IMR-90 (cell line): Measurements from ENCODE around the gene MOB1B. TPM values are rescaled to one million over a fixed set of nuclear protein-coding genes. Genes with fewer than 3 reads are reported as not detected.

Experiments used
- ATAC-seq: fragments of 200-7000 bp; cut with Tn5 transposase; 2 replicates; pipeline ENCODE4 v1.9.1; 2020; ENCODE audit warnings: low read depth, mild to moderate bottlenecking, moderate library complexity
- BruUV-seq: library from RNA; stranded (reverse); fragments of 400-500 nt; replicated peaks from 2 replicates; lab custom pipeline; 2021; lab: Mats Ljungman, UMichigan
- CTCF ChIA-PET: fragments of 300-600 bp; formaldehyde crosslinking; extraction: SDS; loops from one replicate; lab custom pipeline; 2021; ENCODE audit warnings: antibody characterized with exemption; lab: Yijun Ruan, JAX
- POLR2A ChIA-PET: fragments of 300-600 bp; sonication (Branson Sonifier 250); formaldehyde crosslinking; loops from one replicate; lab custom pipeline; 2022; ENCODE audit warnings: antibody characterized with exemption; ENCODE audit not compliant: unreplicated experiment; lab: Charles Lee
- DNase-seq: peaks from one replicate; pipeline ENCODE4 v3.0.0; 2013
- H2AFZ ChIP-seq: replicated peaks from 2 replicates; pipeline ENCODE3; 2013; ENCODE audit warnings: low read length, mild to moderate bottlenecking; ENCODE audit not compliant: poor library complexity
- H2AK5ac ChIP-seq: 2 replicates; pipeline ENCODE4 v1.6.1; 2013; ENCODE audit warnings: low read depth, low read length, inconsistent platforms
- H2AK9ac ChIP-seq: replicated peaks from 2 replicates; pipeline ENCODE3; 2013; ENCODE audit warnings: mild to moderate bottlenecking, low read depth, low read length, moderate library complexity; ENCODE audit not compliant: poor library complexity
- H2BK120ac ChIP-seq: 2 replicates; pipeline ENCODE4 v1.6.1; 2013; ENCODE audit warnings: low read depth, low read length, inconsistent platforms
- H2BK15ac ChIP-seq: 3 replicates; pipeline ENCODE4 v1.6.1; 2013; ENCODE audit warnings: low read depth, low read length, inconsistent platforms
- H2BK20ac ChIP-seq: 2 replicates; pipeline ENCODE4 v1.6.1; 2013; ENCODE audit warnings: low read depth, mild to moderate bottlenecking, inconsistent platforms, low read length, moderate library complexity
- H2BK5ac ChIP-seq: 2 replicates; pipeline ENCODE4 v1.6.1; 2013; ENCODE audit warnings: mild to moderate bottlenecking, low read depth, low read length, inconsistent platforms; ENCODE audit not compliant: poor library complexity, severe bottlenecking
- H3K14ac ChIP-seq: replicated peaks from 2 replicates; pipeline ENCODE4 v1.6.1; 2013; ENCODE audit warnings: low read depth, low read length, inconsistent platforms
- H3K18ac ChIP-seq: 2 replicates; pipeline ENCODE4 v1.6.1; 2013; ENCODE audit warnings: low read depth, low read length, control low read depth
- H3K23ac ChIP-seq: 2 replicates; pipeline ENCODE4 v1.6.1; 2013; ENCODE audit warnings: low read depth, low read length, inconsistent platforms
- H3K27ac ChIP-seq: 2 replicates; pipeline ENCODE4 v1.5.1; 2013; ENCODE audit warnings: mild to moderate bottlenecking, control low read depth, low read length; ENCODE audit not compliant: insufficient read depth
- H3K27me3 ChIP-seq: 2 replicates; pipeline ENCODE4 v1.6.1; 2013; ENCODE audit warnings: low read length; ENCODE audit not compliant: control insufficient read depth, insufficient read depth
- H3K36me3 ChIP-seq: 2 replicates; pipeline ENCODE4 v1.6.1; 2013; ENCODE audit warnings: low read length, mixed read lengths; ENCODE audit not compliant: control insufficient read depth, insufficient read depth
- H3K4ac ChIP-seq: 2 replicates; pipeline ENCODE4 v1.6.1; 2013; ENCODE audit warnings: low read depth, low read length, inconsistent platforms
- H3K4me1 ChIP-seq: 2 replicates; pipeline ENCODE4 v1.6.1; 2013; ENCODE audit warnings: low read length, mixed read lengths; ENCODE audit not compliant: control insufficient read depth, insufficient read depth
- H3K4me2 ChIP-seq: 2 replicates; pipeline ENCODE4 v1.6.1; 2013; ENCODE audit warnings: low read depth, mild to moderate bottlenecking, control low read depth, low read length, moderate library complexity
- H3K4me3 ChIP-seq: 2 replicates; pipeline ENCODE4 v1.5.1; 2013; ENCODE audit warnings: low read depth, mild to moderate bottlenecking, control low read depth, low read length, moderate library complexity; ENCODE audit not compliant: insufficient read depth
- H3K56ac ChIP-seq: 2 replicates; pipeline ENCODE4 v1.6.1; 2013; ENCODE audit warnings: low read length, inconsistent platforms; ENCODE audit not compliant: insufficient read depth; ENCODE audit errors: extremely low read depth
- H3K79me1 ChIP-seq, 2 experiments: 2 replicates each; pipeline ENCODE4 v1.6.1; 2013; ENCODE audit warnings: low read length in 2 of 2, inconsistent platforms in 1 of 2, low read depth in 1 of 2
- H3K9ac ChIP-seq: 2 replicates; pipeline ENCODE4 v1.6.1; 2013; ENCODE audit warnings: low read depth, low read length, control low read depth
- H3K9me1 ChIP-seq: 2 replicates; pipeline ENCODE4 v1.6.1; 2013; ENCODE audit warnings: low read length, inconsistent platforms; ENCODE audit not compliant: insufficient read depth
- H3K9me3 ChIP-seq: 2 replicates; pipeline ENCODE4 v1.6.1; 2013; ENCODE audit warnings: low read length; ENCODE audit not compliant: control insufficient read depth, insufficient read depth
- H4K20me1 ChIP-seq: 2 replicates; pipeline ENCODE4 v1.6.1; 2013; ENCODE audit warnings: low read length, inconsistent platforms; ENCODE audit not compliant: insufficient read depth
- H4K5ac ChIP-seq: 2 replicates; pipeline ENCODE4 v1.6.1; 2013; ENCODE audit warnings: mild to moderate bottlenecking, low read depth, low read length, control low read depth
- H4K8ac ChIP-seq, 2 experiments: 2 replicates each; pipeline ENCODE4 v1.6.1; 2013; ENCODE audit warnings: low read depth in 2 of 2, low read length in 2 of 2, control low read depth in 1 of 2, inconsistent platforms in 1 of 2
- H4K91ac ChIP-seq: 2 replicates; pipeline ENCODE4 v1.6.1; 2013; ENCODE audit warnings: low read depth, low read length, inconsistent platforms; ENCODE audit not compliant: insufficient read depth
- BHLHE40 ChIP-seq: fragments of 150-350 bp; IDR thresholded peaks from 2 replicates; pipeline ENCODE4 v1.6.1; 2016; ENCODE audit warnings: mild to moderate bottlenecking, low read depth, low read length
- CEBPB ChIP-seq: IDR thresholded peaks from 2 replicates; pipeline ENCODE4 v1.6.1; 2012; ENCODE audit warnings: low read depth, low read length, improper control_type of control experiment
- CHD1 ChIP-seq: IDR thresholded peaks from 2 replicates; pipeline ENCODE4 v1.6.1; 2012; ENCODE audit warnings: low read depth, low read length, improper control_type of control experiment
- CTCF ChIP-seq: conservative IDR thresholded peaks from 2 replicates; pipeline ENCODE4 v1.5.1; 2012; ENCODE audit warnings: mild to moderate bottlenecking, low read depth, low read length, improper control_type of control experiment
- ELK1 ChIP-seq: fragments of 150-350 bp; IDR thresholded peaks from 2 replicates; pipeline ENCODE4 v1.6.1; 2016; ENCODE audit warnings: low read depth, mild to moderate bottlenecking, low read length, moderate library complexity, borderline replicate concordance
- MAFK ChIP-seq: IDR thresholded peaks from 2 replicates; pipeline ENCODE4 v1.6.1; 2012; ENCODE audit warnings: low read depth, low read length, improper control_type of control experiment
- MAZ ChIP-seq: IDR thresholded peaks from 2 replicates; pipeline ENCODE4 v1.6.1; 2012; ENCODE audit warnings: low read depth, mild to moderate bottlenecking, low read length, improper control_type of control experiment, moderate library complexity, borderline replicate concordance
- MXI1 ChIP-seq: IDR thresholded peaks from 2 replicates; pipeline ENCODE4 v1.6.1; 2012; ENCODE audit warnings: low read depth, mild to moderate bottlenecking, low read length, moderate library complexity, borderline replicate concordance
- NFE2L2 ChIP-seq: fragments of 150-350 bp; IDR thresholded peaks from 2 replicates; pipeline ENCODE4 v1.6.1; 2016; ENCODE audit warnings: low read depth, mild to moderate bottlenecking, low read length
- RAD21 ChIP-seq: IDR thresholded peaks from 2 replicates; pipeline ENCODE4 v1.6.1; 2012; ENCODE audit warnings: low read length, improper control_type of control experiment
- RCOR1 ChIP-seq: IDR thresholded peaks from 2 replicates; pipeline ENCODE4 v1.6.1; 2012; ENCODE audit warnings: mild to moderate bottlenecking, low read length, improper control_type of control experiment; ENCODE audit not compliant: insufficient replicate concordance
- RFX5 ChIP-seq: IDR thresholded peaks from 2 replicates; pipeline ENCODE4 v1.8.0; 2012; ENCODE audit warnings: low read depth, mild to moderate bottlenecking, low read length, moderate library complexity
- WGBS, 2 experiments: methylation state at CpG; one replicate each; pipeline versions ENCODE4 v1.1.5 to v1.1.7; 2013; ENCODE audit warnings: missing lambda C conversion rate in 2 of 2; ENCODE audit not compliant: insufficient read length in 1 of 2; ENCODE audit errors: extremely low coverage in 2 of 2; 5-methylcytosine and 5-hydroxymethylcytosine counted together
- dilution Hi-C: fragments of 300-500 bp; cut with HindIII; formaldehyde crosslinking; loops from one replicate; pipeline ENCODE4 v1.14.3; 2018; ENCODE audit warnings: low sequenced_read_pairs; ENCODE audit not compliant: unreplicated experiment
- in situ Hi-C: fragments of 300-500 bp; cut with MboI; formaldehyde crosslinking; loops from 3 replicates; pipeline ENCODE4 v1.14.3; 2019; ENCODE audit warnings: low sequenced_read_pairs, inconsistent platforms, mixed read lengths
- intact Hi-C: fragments of 100-400 bp; cut with micrococcal nuclease; formaldehyde crosslinking; loops from 2 replicates; pipeline ENCODE4 v1.10.0; 2022
- polyA plus RNA-seq, 3 experiments: library from polyadenylated mRNA; depleted of rRNA; stranded (reverse); fragments of >200 nt; gene quantifications; 2 replicates each; pipeline ENCODE4 v1.2.3, GENCODE V29; 2012; ENCODE audit warnings: low replicate concordance in 1 of 3
- total RNA-seq: library from RNA; depleted of rRNA; stranded (reverse); fragments of >200 nt; gene quantifications from 2 replicates; pipeline ENCODE4 v1.2.3, GENCODE V29; 2012

MOB1B gene
- total and polyA plus RNA-seq, 2 of the 4 experiments (the other 2 are of a cell fraction), result 5.7 to 6.8 TPM

- no peak overlapping the region for H3K14ac ChIP-seq
- no peak overlapping the region for H3K4me2 ChIP-seq
- no peak overlapping the region for H4K91ac ChIP-seq
- CTCF ChIA-PET, result no interaction called here
- no peak overlapping the region for H2BK5ac ChIP-seq
- no peak overlapping the region for H3K4ac ChIP-seq
- no peak overlapping the region for H4K5ac ChIP-seq
- no peak for DNase-seq
- no peaks in the 10 kb centered on the region for H3K27me3 ChIP-seq
- H2AK5ac ChIP-seq, result no peak overlapping the region
- no peak overlapping the region for H4K8ac ChIP-seq
- peaks cover 13 to 40% of the 10 kb centered on the region in 2 experiments for H3K79me1 ChIP-seq
- H2AK9ac ChIP-seq, result no peak overlapping the region
- no peak overlapping the region for H2AFZ ChIP-seq
- H3K36me3 ChIP-seq, result no peaks in the 10 kb centered on the region
- H3K9ac ChIP-seq, result no peak overlapping the region
- H3K27ac ChIP-seq, result no peak overlapping the region
- H3K4me3 ChIP-seq, result no peak overlapping the region
- TF ChIP-seq RFX5 (no peak), RCOR1 (no peak), ELK1 (no peak), MAFK (no peak), MAZ (no peak), CEBPB (no peak), CHD1 (no peak), NFE2L2 (no peak), RAD21 (no peak), CTCF (no peak), BHLHE40 (no peak), MXI1 (no peak)
- peaks cover 4% of the 10 kb centered on the region; the same call in 1 of the 2 replicates for H3K9me1 ChIP-seq
- WGBS, 2 experiments, result no CpG with 5 or more reads among the region's 2 CpGs
- H3K56ac ChIP-seq, result no peak overlapping the region
- no peaks in the 10 kb centered on the region for H3K9me3 ChIP-seq
- ATAC-seq, result no peak
- in situ Hi-C loops (loop anchor here (10.0 kb wide), 1 partner anchor 157 kb away; the partner anchor contains the start of gene GRSF1), intact Hi-C loops (loop anchor here (5.0 to 10.0 kb wide), 3 partner anchors 89 to 193 kb away; partner anchors contain the start of genes GRSF1 and MOB1B), dilution Hi-C loops (no loop called here)
- H3K23ac ChIP-seq, result no peak overlapping the region
- no peaks in the 10 kb centered on the region for H4K20me1 ChIP-seq
- H2BK15ac ChIP-seq, result no peak overlapping the region
- no TSS peak for BruUV-seq
- H2BK20ac ChIP-seq, result no peak overlapping the region
- no peak overlapping the region for H2BK120ac ChIP-seq
- no peak overlapping the region for H3K18ac ChIP-seq
- POLR2A ChIA-PET, result interaction anchor here (1.0 kb wide), 1 partner anchor 18 kb away, joined by 4 read pairs; no protein-coding TSS in a partner anchor
- H3K4me1 ChIP-seq, result peaks cover 5% of the 10 kb centered on the region
Observed at GRCh38 chr4:70991596-70991995, 89.4 kb downstream of the MOB1B start.
